Astrocyte (in vitro differentiated cells and primary cell): ENCODE data around the gene MTCL3.

ENCODE experiments used
- CTCF ChIP-seq: IDR thresholded peaks from 2 replicates; pipeline ENCODE4 v1.5.1; 2011; ENCODE audit warnings: low read depth, mild to moderate bottlenecking, inconsistent platforms, low read length, moderate library complexity; ENCODE audit not compliant: insufficient read depth
- EZH2 ChIP-seq: IDR thresholded peaks from 2 replicates; pipeline ENCODE4 v1.6.1; 2012; ENCODE audit warnings: mild to moderate bottlenecking, low read length, inconsistent platforms; ENCODE audit not compliant: insufficient read depth

GRCh38 chr6:127513425-127513824 lies 5.7 kb downstream of the MTCL3 start:
- TF ChIP-seq CTCF (no peak), EZH2 (no peak)
